DND-41 (cell line): Measurements from ENCODE around the gene KRT4.

Experiments used
- ATAC-seq: fragments of 200-7000 bp; cut with Tn5 transposase; 3 replicates; pipeline ENCODE4 v1.9.1; 2021; ENCODE audit warnings: low read depth; ENCODE audit not compliant: insufficient read depth
- DNase-seq: peaks from one replicate; pipeline ENCODE4 v3.0.0-alpha.2; 2020
- H2AFZ ChIP-seq: 2 replicates; pipeline ENCODE4 v1.6.0; 2012; ENCODE audit warnings: low read depth, low read length
- H3K27ac ChIP-seq: 2 replicates; pipeline ENCODE4 v1.5.1; 2012; ENCODE audit warnings: low read length, inconsistent platforms
- H3K27me3 ChIP-seq: fragments of 200-600 bp; sonication (generic); 2 replicates; pipeline ENCODE4 v1.6.0; 2012; ENCODE audit warnings: low read length, mild to moderate bottlenecking, inconsistent platforms; ENCODE audit not compliant: insufficient read depth, poor library complexity
- H3K36me3 ChIP-seq: 2 replicates; pipeline ENCODE4 v1.5.1; 2012; ENCODE audit warnings: low read length, inconsistent platforms; ENCODE audit not compliant: insufficient read depth
- H3K4me1 ChIP-seq: 2 replicates; pipeline ENCODE4 v1.5.1; 2012; ENCODE audit warnings: mild to moderate bottlenecking, low read length; ENCODE audit not compliant: insufficient read depth
- H3K4me2 ChIP-seq: 2 replicates; pipeline ENCODE4 v1.6.0; 2012; ENCODE audit warnings: mild to moderate bottlenecking, moderate library complexity, low read length, inconsistent platforms; ENCODE audit not compliant: insufficient read depth
- H3K4me3 ChIP-seq, 2 experiments: fragments of 200-600 bp in 1 of 2; shearing (Covaris generic) in 1 of 2; 2 replicates each; pipeline ENCODE4 v1.5.1; 2012 to 2016; ENCODE audit warnings: inconsistent platforms in 2 of 2, low read length in 2 of 2, mild to moderate bottlenecking in 2 of 2, low read depth in 1 of 2, moderate library complexity in 1 of 2
- H3K79me2 ChIP-seq: 2 replicates; pipeline ENCODE4 v1.6.0; 2012; ENCODE audit warnings: low read length, inconsistent platforms; ENCODE audit not compliant: insufficient read depth
- H3K9ac ChIP-seq: 2 replicates; pipeline ENCODE4 v1.6.0; 2012; ENCODE audit warnings: low read depth, mild to moderate bottlenecking, inconsistent platforms, low read length, moderate library complexity
- H3K9me3 ChIP-seq: 2 replicates; pipeline ENCODE4 v1.5.1; 2012; ENCODE audit warnings: low read length, moderate library complexity, mild to moderate bottlenecking, inconsistent platforms; ENCODE audit not compliant: insufficient read depth, severe bottlenecking
- H4K20me1 ChIP-seq: 2 replicates; pipeline ENCODE4 v1.6.0; 2012; ENCODE audit warnings: low read length; ENCODE audit not compliant: insufficient read depth
- CTCF ChIP-seq: IDR thresholded peaks from 2 replicates; pipeline ENCODE4 v1.5.1; 2012; ENCODE audit warnings: borderline replicate concordance, low read length, moderate library complexity, mild to moderate bottlenecking; ENCODE audit not compliant: poor library complexity, severe bottlenecking; ENCODE audit errors: extremely low read depth
- EZH2 ChIP-seq: IDR thresholded peaks from 3 replicates; pipeline ENCODE4 v1.6.1; 2012; ENCODE audit warnings: borderline replicate concordance, low read depth, mild to moderate bottlenecking, moderate library complexity, low read length, inconsistent platforms; ENCODE audit not compliant: severe bottlenecking

The KRT4 gene

GRCh38 chr12:52778833-52779232, 35.1 kb downstream of the KRT4 start:
- TF ChIP-seq EZH2 = no peak
- no peak for TF ChIP-seq CTCF
- H3K27ac ChIP-seq = no peak overlapping the region
- H3K27me3 ChIP-seq = peaks cover 21% of the 10 kb centered on the region
- no peaks in the 10 kb centered on the region for H3K4me1 ChIP-seq
- H3K4me3 ChIP-seq = no peak overlapping the region
- no peak overlapping the region for H3K9ac ChIP-seq
- no peak overlapping the region for H3K4me2 ChIP-seq
- no peak for DNase-seq
- no peak overlapping the region for H2AFZ ChIP-seq
- H3K9me3 ChIP-seq = no peaks in the 10 kb centered on the region
- H4K20me1 ChIP-seq = peaks cover 2% of the 10 kb centered on the region; the same call in 1 of the 2 replicates
- ATAC-seq = no peak
- H3K36me3 ChIP-seq = no peaks in the 10 kb centered on the region
- no peaks in the 10 kb centered on the region for H3K79me2 ChIP-seq

- H3K27me3 ChIP-seq = peaks cover 20% of the 10 kb centered on the region
- H3K9ac ChIP-seq = no peak overlapping the region
- H3K4me3 ChIP-seq = no peak overlapping the region
- H3K36me3 ChIP-seq = no peaks in the 10 kb centered on the region
- H2AFZ ChIP-seq = no peak overlapping the region
- H3K27ac ChIP-seq = no peak overlapping the region
- no peak for DNase-seq
- H3K4me2 ChIP-seq = no peak overlapping the region
- TF ChIP-seq CTCF (no peak), EZH2 (no peak)
- no peaks in the 10 kb centered on the region for H3K4me1 ChIP-seq
- H3K9me3 ChIP-seq = no peaks in the 10 kb centered on the region
- H4K20me1 ChIP-seq = 0 out of 2 replicates have a peak, but pooled peaks cover 2% of the 10 kb centered on the region
- ATAC-seq = no peak
- no peaks in the 10 kb centered on the region for H3K79me2 ChIP-seq
Observed at GRCh38 chr12:52777566-52777965, 36.4 kb downstream of the KRT4 start.

- peaks cover 17% of the 10 kb centered on the region for H3K27me3 ChIP-seq
Observed at GRCh38 chr12:52776913-52777395, 37.0 kb downstream of the KRT4 start, which contains the start of gene KRT76. TSS of gene KRT76 (minus strand) at chr12:52777345. CDS start at chr12:52777291, 54 bp downstream.

More at GRCh38 chr12:52776913-52777395, 37.0 kb downstream of the KRT4 start, which contains the start of gene KRT76:
- Histone ChIP-seq H3K79me2 (no peaks in the 10 kb centered on the region), H3K4me3 (no peak within 1 kb of the TSS), H3K27ac (no peak within 1 kb of the TSS), H3K36me3 (no peaks in the 10 kb centered on the region), H3K9ac (no peak within 1 kb of the TSS), H4K20me1 (0 out of 2 replicates have a peak, but pooled peaks cover 2% of the 10 kb centered on the region), H3K4me2 (no peak within 1 kb of the TSS), H3K9me3 (no peaks in the 10 kb centered on the region), H2AFZ (no peak within 1 kb of the TSS), H3K4me1 (no peaks in the 10 kb centered on the region)
- ATAC-seq = no peak
- TF ChIP-seq CTCF = no peak
- no peak for TF ChIP-seq EZH2
- DNase-seq = no peak
